Stomach (tissue), 4 donors: ENCODE data around the gene IGF2BP1.

Source experiments
- CTCF ChIP-seq, 7 experiments: fragments of 450-650 bp in 4 of 7; fragments of 200-600 bp in 3 of 7; sonication (generic) in 3 of 7; IDR thresholded peaks; one replicate each; pipeline ENCODE4 v1.5.1; 2016 to 2019; ENCODE audit warnings: antibody characterized with exemption in 7 of 7, control low read depth in 2 of 7, mild to moderate bottlenecking in 1 of 7
- EP300 ChIP-seq: sonication (generic); formaldehyde crosslinking; IDR thresholded peaks from one replicate; pipeline ENCODE4 v1.6.1; 2017; ENCODE audit warnings: antibody characterized with exemption

DNA sequence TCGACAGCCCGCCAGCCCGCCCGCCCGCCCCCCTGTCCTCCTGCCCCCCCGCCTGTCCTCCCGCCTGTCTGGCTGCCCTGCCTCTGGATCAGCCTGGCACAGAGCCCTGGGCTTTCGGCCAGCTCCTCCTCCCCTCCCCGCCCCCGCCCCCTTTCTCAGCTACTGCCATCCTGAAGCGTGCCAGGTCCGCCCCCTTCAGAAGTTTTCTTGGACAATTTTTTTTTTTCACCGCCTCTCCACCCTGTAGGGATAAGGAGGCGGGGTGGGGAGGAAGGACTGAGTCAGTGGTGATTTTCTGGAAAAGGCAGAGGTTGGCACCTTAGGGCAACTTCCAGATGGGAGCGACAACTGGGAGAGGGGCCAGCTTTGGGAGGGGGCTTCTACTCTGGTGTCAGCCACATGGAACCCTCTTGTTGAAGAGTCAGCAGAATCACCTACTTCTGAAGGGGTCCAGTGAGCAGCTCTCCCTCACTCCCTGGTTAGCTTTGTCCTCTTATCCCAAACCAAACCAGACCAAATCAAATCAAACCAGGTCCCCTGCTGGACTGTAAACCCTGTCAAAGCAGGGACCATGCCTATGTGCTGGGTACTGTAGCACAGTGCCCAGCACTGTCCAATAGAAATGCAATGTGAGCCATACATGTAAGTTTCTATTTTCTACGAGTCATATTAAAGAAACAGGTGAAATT lies 19.7 kb downstream of the IGF2BP1 start:
- TF ChIP-seq CTCF (IDR thresholded peaks at IDR 0.05) (no peak), EP300 (no peak)
